ENCODE results near the gene GRM7.

- TF ChIP-seq CTCF (conservative IDR thresholded peaks at IDR 0.05; ENCODE audit: low read depth, low read length) (no peak), EZH2 (IDR thresholded peaks at IDR 0.05; ENCODE audit: low read length, unreplicated experiment) (no peak), EZH2phosphoT487 (IDR thresholded peaks at IDR 0.05; ENCODE audit: borderline replicate concordance, low read length) (no peak)
Observed at GRCh38 chr3:7100136-7100535, 239.2 kb downstream of the GRM7 start.

Measured in PC-3 (cell line).